IgD-negative memory B cell (primary cell): Measurements from ENCODE around the gene SLC34A3. TPM values are rescaled to one million over a fixed set of nuclear protein-coding genes. Genes with fewer than 3 reads are reported as not detected.

Experiments used
- H3K27ac Mint-ChIP-seq, 3 donors: one replicate each; pipeline ENCODE4 v1.8.0; 2020 to 2022; ENCODE audit warnings: mild to moderate bottlenecking in 3 of 3, mixed read lengths in 3 of 3, moderate library complexity in 1 of 3
- H3K27me3 Mint-ChIP-seq: one replicate; pipeline ENCODE4 v1.8.0; 2021; ENCODE audit warnings: mixed read lengths
- H3K36me3 Mint-ChIP-seq: one replicate; pipeline ENCODE4 v1.8.0; 2020; ENCODE audit warnings: mild to moderate bottlenecking, mixed read lengths
- H3K4me1 Mint-ChIP-seq, 3 donors: one replicate each; pipeline ENCODE4 v1.8.0; 2020 to 2022; ENCODE audit warnings: mixed read lengths in 3 of 3, mild to moderate bottlenecking in 1 of 3
- H3K4me3 Mint-ChIP-seq, 4 donors: one replicate each; pipeline ENCODE4 v1.8.0; 2020 to 2022; ENCODE audit warnings: mild to moderate bottlenecking in 4 of 4, mixed read lengths in 4 of 4, moderate library complexity in 3 of 4
- H3K9me3 Mint-ChIP-seq, 3 donors: one replicate each; pipeline ENCODE4 v1.8.0; 2020 to 2021; ENCODE audit warnings: mixed read lengths in 3 of 3, mild to moderate bottlenecking in 1 of 3
- polyA plus RNA-seq: library from polyadenylated mRNA; unstranded; fragments of 300-500 nt; fragmentation: Illumina TruSeq; gene quantifications from one replicate; pipeline ENCODE4 v1.2.3, GENCODE V29; 2021

SLC34A3 gene
- polyA plus RNA-seq, 1 donor from 2014 or later, result not detected

GRCh38 chr9:137280474-137281344, 50.0 kb downstream of the SLC34A3 start:
- H3K36me3 Mint-ChIP-seq, result peaks cover 2% of the 10 kb centered on the region
- no peaks in the 10 kb centered on the region for H3K9me3 Mint-ChIP-seq
- peak overlapping the region in 2 of 4 donors; percentile 70 to 73 for H3K4me3 Mint-ChIP-seq
- H3K27me3 Mint-ChIP-seq, result no peaks in the 10 kb centered on the region
- H3K27ac Mint-ChIP-seq, result peak overlapping the region in 1 of 3 donors; percentile 64
- peaks cover 7 to 27% (median 10%) of the 10 kb centered on the region in 3 donors for H3K4me1 Mint-ChIP-seq

- H3K4me1 Mint-ChIP-seq, result peaks cover 13 to 28% (median 15%) of the 10 kb centered on the region in 3 donors
- peaks cover 2% of the 10 kb centered on the region for H3K36me3 Mint-ChIP-seq
- peak overlapping the region in 2 of 3 donors; percentile 90 to 95 for H3K27ac Mint-ChIP-seq
- H3K4me3 Mint-ChIP-seq, result peak overlapping the region in 3 of 4 donors; percentile 80 to 82 (median 81)
- H3K9me3 Mint-ChIP-seq, result no peaks in the 10 kb centered on the region
- H3K27me3 Mint-ChIP-seq, result no peaks in the 10 kb centered on the region
These were observed 50.8 kb downstream of the SLC34A3 start for GRCh38 chr9:137281345-137282116.

Other genes with a start within 250 kb of the SLC34A3 start
- not detected for gene LCNL1, start 247.9 kb upstream of the SLC34A3 start, polyA plus RNA-seq
- 64.3 TPM for gene PAXX, start 238.5 kb upstream of the SLC34A3 start, polyA plus RNA-seq
- 3.5 TPM for gene CLIC3, start 234.3 kb upstream of the SLC34A3 start, polyA plus RNA-seq
- gene ABCA2, start 202.7 kb upstream of the SLC34A3 start, polyA plus RNA-seq, result 3.9 TPM
- 26.6 TPM for gene FUT7, start 198.8 kb upstream of the SLC34A3 start, polyA plus RNA-seq
- 2.0 TPM for gene NPDC1, start 184.7 kb upstream of the SLC34A3 start, polyA plus RNA-seq
- not detected for gene ENTPD2, start 176.8 kb upstream of the SLC34A3 start, polyA plus RNA-seq
- gene SAPCD2, start 160.3 kb upstream of the SLC34A3 start, polyA plus RNA-seq, result 0.38 TPM
- 3.0 TPM for gene UAP1L1, start 153.4 kb upstream of the SLC34A3 start, polyA plus RNA-seq
- gene MAN1B1, start 143.9 kb upstream of the SLC34A3 start, polyA plus RNA-seq, result 27.5 TPM
- gene DPP7, start 116.2 kb upstream of the SLC34A3 start, polyA plus RNA-seq, result 110 TPM
- gene GRIN1, start 91.7 kb upstream of the SLC34A3 start, polyA plus RNA-seq, result not detected
- not detected for gene LRRC26, start 60.9 kb upstream of the SLC34A3 start, polyA plus RNA-seq
- gene TMEM210, start 58.8 kb upstream of the SLC34A3 start, polyA plus RNA-seq, result not detected
- 6.2 TPM for gene ANAPC2, start 42.3 kb upstream of the SLC34A3 start, polyA plus RNA-seq
- 139 TPM for gene SSNA1, start 42.2 kb upstream of the SLC34A3 start, polyA plus RNA-seq
- gene TPRN, start 30.2 kb upstream of the SLC34A3 start, polyA plus RNA-seq, result 0.66 TPM
- 106 TPM for gene TMEM203, start 25.3 kb upstream of the SLC34A3 start, polyA plus RNA-seq
- 7.6 TPM for gene NDOR1, start 25.2 kb upstream of the SLC34A3 start, polyA plus RNA-seq
- not detected for gene RNF208, start 8.7 kb upstream of the SLC34A3 start, polyA plus RNA-seq
- not detected for gene CYSRT1, start 5.7 kb upstream of the SLC34A3 start, polyA plus RNA-seq
- not detected for gene RNF224, start 3.4 kb upstream of the SLC34A3 start, polyA plus RNA-seq
- gene TUBB4B, start 10.4 kb downstream of the SLC34A3 start, polyA plus RNA-seq, result 88.4 TPM
- gene STPG3, start 20.4 kb downstream of the SLC34A3 start, polyA plus RNA-seq, result not detected
- 34.2 TPM for gene NELFB, start 24.4 kb downstream of the SLC34A3 start, polyA plus RNA-seq
- 8.9 TPM for gene TOR4A, start 46.8 kb downstream of the SLC34A3 start, polyA plus RNA-seq
- gene NRARP, start 71.4 kb downstream of the SLC34A3 start, polyA plus RNA-seq, result not detected
- gene EXD3, start 192.3 kb downstream of the SLC34A3 start, polyA plus RNA-seq, result 5.6 TPM
- gene NOXA1, start 192.5 kb downstream of the SLC34A3 start, polyA plus RNA-seq, result 1.4 TPM
- not detected for gene ENTPD8, start 210.5 kb downstream of the SLC34A3 start, polyA plus RNA-seq
- gene NSMF, start 228.4 kb downstream of the SLC34A3 start, polyA plus RNA-seq, result 3.4 TPM